Jurkat, Clone E6-1 (cell line): ENCODE results near the gene OR52M1.

Source experiments
- DNase-seq: peaks from one replicate; pipeline ENCODE4 v3.0.0-alpha.2; 2011; ENCODE audit warnings: low read depth, low spot score
- H3K4me3 ChIP-seq: 2 replicates; pipeline ENCODE4 v1.5.1; 2011; ENCODE audit warnings: mild to moderate bottlenecking, low read length, control low read depth, moderate library complexity

OR52M1 gene

DNA sequence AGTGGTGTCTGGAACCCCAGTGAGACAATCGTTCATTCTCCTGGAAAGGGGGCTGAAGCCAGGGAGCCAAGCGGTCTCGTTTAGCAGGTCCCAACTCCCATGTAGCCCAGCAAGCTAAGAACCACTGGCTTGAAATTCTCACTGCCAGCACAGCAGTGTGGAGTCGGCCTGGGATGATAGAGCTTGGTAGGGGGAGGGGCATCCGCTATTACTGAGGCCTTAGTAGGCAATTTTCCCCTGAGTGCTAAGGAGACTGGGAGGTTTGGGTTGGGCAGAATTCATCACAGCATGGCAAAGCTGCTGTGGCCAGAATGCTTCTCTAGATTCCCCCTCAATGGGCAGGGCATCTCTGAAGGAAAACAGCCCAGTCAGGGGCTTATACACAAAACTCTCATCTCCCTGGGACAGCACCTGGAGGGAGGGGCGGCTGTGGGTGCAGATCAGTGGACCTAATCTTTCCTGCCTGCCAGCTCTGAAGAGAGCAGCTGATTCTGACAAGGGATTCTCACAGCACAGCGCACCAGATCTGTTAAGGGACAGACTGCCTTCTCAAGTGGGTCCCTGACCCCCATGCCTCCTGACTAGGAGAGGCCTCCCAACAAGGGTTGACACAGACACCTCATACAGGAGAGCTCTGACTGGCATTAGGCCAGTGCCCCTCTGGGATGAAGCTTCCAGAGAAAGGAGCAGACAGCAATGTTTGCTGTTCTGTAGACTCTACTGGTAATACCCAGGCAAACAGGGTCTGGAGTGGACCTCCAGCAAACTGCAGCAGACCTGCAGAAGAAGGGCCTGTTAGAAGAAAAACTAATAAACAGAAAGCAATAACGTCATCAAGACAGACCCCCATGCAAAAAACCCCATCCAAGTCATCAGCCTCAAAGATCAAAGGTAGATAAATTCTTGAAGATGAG lies 14.8 kb downstream of the OR52M1 start:
- no peak for DNase-seq
- H3K4me3 ChIP-seq = no peak overlapping the region

DNA sequence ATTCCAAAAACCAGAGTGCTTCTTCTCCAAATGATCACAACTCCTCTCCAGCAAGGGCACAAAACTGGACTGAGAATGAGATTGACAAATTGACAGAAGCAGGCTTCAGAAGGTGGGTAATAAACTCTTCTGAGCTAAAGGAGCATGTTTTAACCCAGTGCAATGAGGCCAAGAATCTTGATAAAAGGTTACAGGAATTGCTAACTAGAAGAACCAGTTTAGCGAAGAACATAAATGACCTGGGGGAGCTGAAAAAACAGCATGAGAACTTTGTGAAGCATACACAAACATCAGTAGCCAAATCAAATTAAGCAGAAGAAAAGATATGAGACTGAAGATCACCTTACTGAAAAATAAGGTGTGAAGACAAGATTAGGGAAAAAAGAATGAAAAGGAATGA lies 15.5 kb downstream of the OR52M1 start:
- no peak for DNase-seq
- no peak overlapping the region for H3K4me3 ChIP-seq

DNA sequence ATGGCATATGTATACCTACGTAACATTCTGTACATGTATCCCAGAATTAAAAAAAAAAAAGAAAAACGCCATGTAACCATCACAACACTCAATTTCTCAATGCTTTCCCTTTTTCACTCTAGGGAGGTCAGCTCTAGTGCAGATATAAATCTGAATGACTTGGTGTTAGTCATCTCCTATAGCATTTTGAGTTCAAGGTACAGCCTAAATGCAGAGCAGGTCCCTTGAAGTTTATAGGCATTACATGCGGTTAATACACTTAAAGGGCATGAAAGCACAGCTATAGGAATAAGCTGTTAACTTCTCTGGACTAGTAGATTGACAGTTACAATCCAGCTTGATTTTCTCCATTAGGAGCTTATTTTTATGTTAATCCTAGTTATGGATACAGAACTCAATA lies 20.4 kb downstream of the OR52M1 start:
- H3K4me3 ChIP-seq = no peak overlapping the region
- DNase-seq = no peak

DNA sequence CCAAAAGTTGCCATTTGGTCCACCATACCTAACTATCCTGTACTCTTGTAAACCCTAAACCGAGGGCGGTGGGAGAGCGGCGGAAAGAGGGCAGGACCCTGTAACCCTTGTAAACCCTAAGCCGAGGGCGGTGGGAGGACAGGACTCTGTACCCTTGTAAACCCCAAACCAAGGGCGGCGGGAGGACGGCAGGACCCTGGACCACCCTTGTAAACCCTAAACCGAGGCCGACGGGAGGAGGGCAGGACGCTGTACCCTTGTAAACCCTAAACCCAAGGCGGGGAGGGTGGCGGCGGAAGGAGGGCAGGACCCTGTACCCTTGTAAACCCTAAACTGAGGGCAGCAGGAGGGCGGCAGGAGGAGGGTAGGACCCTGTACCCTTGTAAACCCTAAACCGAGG lies 24.1 kb downstream of the OR52M1 start:
- no peak for DNase-seq
- no peak overlapping the region for H3K4me3 ChIP-seq

DNA sequence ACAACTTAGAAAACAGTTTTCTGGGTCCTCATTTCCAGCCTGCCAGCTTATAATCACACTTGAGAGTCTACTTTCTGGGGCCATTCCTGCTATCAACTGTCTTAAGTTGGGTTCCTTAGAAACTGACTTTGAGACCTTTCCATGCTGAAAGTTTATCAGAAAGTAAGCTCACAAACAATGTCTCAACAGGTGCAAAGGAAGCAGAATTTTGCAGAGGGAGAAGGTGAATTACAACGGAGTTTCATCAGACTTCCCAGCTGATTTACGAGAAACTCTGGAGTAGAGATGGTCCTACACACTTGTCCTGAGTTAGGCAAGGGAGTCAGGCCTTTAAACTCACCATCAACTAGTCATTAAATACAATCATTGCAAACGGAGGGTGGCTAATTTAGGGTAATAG lies 31.9 kb downstream of the OR52M1 start:
- no peak for DNase-seq
- H3K4me3 ChIP-seq = no peak overlapping the region

DNA sequence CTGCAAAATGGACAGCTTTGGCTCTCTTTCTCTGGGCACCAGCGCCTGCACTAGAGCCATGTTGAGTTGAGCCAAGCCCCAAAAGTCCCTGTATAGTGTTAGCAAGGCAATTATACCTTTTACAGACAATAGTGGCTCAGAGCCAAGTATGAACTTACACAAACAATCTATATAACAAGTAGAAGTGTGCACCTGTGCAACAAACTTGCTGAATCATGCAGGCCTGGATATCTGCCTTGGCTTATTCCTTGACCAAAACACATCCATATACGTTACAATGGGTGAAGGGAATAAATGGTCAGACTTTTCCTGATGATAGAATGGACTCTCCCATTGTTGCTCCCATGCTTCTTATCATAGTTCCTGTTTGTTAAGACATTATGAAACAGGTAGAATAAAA lies 32.8 kb downstream of the OR52M1 start:
- DNase-seq = no peak
- no peak overlapping the region for H3K4me3 ChIP-seq

DNA sequence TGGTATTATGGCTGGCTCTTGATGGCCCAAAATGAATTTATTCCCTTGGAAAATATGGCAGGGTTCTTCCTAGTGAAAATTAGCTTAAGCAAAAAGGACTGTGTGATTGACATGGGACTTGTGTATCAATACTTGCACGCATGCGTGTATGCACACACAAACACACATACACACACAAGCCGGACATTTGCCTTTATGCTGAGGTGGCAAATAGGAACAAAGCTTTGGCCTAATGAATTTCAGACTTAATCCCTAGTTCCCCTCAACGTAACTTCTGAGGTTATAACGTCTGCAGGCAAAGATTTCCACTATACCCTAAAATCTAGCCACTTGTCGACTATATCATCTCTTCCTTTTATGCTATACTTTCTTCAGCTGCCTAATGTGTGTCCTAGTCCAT lies 33.6 kb downstream of the OR52M1 start:
- no peak for DNase-seq

DNA sequence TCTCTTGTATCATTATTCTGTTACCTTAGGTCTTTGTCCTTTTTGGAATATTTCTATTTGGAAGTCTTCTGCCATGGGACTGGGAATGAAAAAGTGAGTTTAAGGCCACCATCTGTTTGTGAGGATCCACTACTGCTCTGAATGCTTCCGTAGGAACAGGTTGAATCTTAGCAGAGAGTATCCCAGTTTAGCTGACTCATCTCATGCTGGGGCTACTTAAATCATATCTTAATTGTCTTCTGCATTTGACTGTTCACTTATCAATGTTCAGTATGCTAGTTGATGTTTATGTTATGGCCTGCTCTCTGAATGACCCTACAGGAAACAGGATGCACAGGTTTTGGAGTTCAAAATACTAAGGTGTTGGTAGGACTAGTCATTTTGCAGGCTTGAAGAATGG lies 35.1 kb downstream of the OR52M1 start:
- no peak overlapping the region for H3K4me3 ChIP-seq
- DNase-seq = no peak

More for the DNA sequence above, 33.6 kb downstream of the OR52M1 start:
- H3K4me3 ChIP-seq = no peak overlapping the region

DNA sequence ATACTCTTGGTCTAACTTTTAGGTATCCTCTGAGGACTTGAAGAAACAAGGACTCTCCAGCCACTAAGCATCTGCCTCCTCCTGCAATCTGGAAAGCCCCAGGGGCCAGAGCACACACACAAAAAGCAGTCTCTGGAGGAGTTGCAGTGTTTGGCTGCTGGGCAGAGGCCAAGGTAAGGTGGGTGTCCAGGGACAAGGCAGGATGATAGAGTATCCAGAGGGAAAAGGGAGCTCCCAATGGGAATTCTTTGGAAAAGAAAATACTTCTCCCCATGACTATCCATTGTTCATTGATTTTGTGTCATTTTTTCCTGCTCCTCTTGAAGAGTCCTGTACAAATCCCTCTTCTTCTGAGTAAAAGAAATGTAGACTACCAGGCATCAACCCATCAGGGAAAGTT lies 36.5 kb downstream of the OR52M1 start, which contains the start of gene OR52I2:
Gene OR52I2, plus strand, starts transcription at position 301 of the 400 bp plus-strand sequence.
- no peak for DNase-seq
- no peak within 1 kb of the TSS for H3K4me3 ChIP-seq

DNA sequence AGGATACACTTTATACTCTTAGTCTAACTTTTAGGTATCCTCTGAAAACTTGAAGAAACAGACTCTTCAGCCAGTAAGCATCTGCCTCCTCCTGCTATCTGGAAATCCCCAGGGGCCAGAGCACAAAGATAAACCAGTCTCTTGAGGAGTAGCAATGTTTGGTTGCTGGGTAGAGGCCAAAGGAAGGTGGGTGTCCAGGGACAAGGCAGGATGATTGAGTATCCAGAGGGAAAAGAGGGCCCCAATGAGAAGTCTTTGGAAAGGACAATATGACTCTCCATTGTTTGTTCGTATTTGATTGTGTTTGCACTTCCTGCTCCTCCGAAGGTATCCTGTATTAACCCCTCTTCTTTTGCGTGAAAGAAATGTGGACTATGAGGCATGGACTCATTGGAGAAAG lies 44.0 kb downstream of the OR52M1 start:
- H3K4me3 ChIP-seq = no peak overlapping the region
- DNase-seq = no peak

DNA sequence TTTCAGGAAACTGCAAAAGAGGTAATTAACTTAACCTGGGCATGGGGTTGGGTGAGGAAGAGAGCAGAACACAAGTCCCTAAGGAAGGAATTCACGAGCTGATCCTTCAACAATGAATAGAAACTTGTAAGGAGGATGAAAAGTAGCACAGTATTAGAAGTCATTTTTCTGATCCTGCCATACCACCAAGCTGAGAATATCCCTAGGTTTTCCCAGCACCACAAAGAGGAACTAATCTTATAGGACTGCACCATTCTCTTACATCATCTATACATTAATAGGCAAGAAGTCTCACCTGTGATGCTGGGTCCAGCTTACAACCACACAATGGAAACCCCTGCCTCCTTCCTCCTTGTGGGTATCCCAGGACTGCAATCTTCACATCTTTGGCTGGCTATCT lies 48.7 kb downstream of the OR52M1 start, which contains the start of gene OR52I1:
Gene OR52I1, plus strand, starts transcription at position 301 of the 400 bp plus-strand sequence. Its CDS starts 0 bp downstream, at position 301.
- H3K4me3 ChIP-seq = no peak within 1 kb of the TSS
- DNase-seq = no peak
